ENCODE data around the gene MAOB. TPM values are rescaled to one million over a fixed set of nuclear protein-coding genes. Genes with fewer than 3 reads are reported as not detected.

MAOB gene
- total and polyA plus RNA-seq, 9 of the 15 experiments (the other 6 are each of a cell fraction or from before 2014, with no cell fraction given): 0.05 to 0.09 TPM; not detected in 7

DNA sequence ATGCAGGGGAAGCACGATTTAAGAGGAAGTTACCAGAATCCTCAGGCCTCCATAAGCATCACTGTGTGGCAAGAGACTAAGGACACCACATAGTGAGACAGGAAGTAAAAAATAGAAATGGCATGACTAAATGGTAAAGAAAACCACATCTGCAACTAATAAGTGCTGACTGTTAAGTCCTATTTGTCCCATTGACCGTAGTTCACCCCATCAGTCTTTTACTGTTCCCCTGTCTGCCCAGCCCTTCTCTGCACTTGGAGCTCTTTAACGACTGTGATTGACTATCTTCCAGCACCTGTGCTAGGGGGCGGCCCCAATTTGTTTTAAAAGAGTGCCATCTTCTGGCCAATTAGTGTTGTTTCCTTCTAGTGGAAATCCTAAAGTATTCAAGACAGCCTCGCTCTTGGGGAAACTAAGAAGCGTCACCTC, 132.0 kb downstream of the MAOB start (continued):
- TF ChIP-seq, protein P1, sequence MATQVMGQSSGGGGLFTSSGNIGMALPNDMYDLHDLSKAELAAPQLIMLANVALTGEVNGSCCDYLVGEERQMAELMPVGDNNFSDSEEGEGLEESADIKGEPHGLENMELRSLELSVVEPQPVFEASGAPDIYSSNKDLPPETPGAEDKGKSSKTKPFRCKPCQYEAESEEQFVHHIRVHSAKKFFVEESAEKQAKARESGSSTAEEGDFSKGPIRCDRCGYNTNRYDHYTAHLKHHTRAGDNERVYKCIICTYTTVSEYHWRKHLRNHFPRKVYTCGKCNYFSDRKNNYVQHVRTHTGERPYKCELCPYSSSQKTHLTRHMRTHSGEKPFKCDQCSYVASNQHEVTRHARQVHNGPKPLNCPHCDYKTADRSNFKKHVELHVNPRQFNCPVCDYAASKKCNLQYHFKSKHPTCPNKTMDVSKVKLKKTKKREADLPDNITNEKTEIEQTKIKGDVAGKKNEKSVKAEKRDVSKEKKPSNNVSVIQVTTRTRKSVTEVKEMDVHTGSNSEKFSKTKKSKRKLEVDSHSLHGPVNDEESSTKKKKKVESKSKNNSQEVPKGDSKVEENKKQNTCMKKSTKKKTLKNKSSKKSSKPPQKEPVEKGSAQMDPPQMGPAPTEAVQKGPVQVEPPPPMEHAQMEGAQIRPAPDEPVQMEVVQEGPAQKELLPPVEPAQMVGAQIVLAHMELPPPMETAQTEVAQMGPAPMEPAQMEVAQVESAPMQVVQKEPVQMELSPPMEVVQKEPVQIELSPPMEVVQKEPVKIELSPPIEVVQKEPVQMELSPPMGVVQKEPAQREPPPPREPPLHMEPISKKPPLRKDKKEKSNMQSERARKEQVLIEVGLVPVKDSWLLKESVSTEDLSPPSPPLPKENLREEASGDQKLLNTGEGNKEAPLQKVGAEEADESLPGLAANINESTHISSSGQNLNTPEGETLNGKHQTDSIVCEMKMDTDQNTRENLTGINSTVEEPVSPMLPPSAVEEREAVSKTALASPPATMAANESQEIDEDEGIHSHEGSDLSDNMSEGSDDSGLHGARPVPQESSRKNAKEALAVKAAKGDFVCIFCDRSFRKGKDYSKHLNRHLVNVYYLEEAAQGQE (IDR thresholded peaks at IDR 0.05; ENCODE audit: borderline replicate concordance): peak; percentile 67
- TF ChIP-seq, protein P1 (CRISPR knock-in tag; IDR thresholded peaks at IDR 0.05; ENCODE audit: low read depth): no peak
- no peak for TF ChIP-seq HCFC1 (IDR thresholded peaks at IDR 0.05; ENCODE audit: low read depth, low read length)
- TF ChIP-seq, protein P2, sequence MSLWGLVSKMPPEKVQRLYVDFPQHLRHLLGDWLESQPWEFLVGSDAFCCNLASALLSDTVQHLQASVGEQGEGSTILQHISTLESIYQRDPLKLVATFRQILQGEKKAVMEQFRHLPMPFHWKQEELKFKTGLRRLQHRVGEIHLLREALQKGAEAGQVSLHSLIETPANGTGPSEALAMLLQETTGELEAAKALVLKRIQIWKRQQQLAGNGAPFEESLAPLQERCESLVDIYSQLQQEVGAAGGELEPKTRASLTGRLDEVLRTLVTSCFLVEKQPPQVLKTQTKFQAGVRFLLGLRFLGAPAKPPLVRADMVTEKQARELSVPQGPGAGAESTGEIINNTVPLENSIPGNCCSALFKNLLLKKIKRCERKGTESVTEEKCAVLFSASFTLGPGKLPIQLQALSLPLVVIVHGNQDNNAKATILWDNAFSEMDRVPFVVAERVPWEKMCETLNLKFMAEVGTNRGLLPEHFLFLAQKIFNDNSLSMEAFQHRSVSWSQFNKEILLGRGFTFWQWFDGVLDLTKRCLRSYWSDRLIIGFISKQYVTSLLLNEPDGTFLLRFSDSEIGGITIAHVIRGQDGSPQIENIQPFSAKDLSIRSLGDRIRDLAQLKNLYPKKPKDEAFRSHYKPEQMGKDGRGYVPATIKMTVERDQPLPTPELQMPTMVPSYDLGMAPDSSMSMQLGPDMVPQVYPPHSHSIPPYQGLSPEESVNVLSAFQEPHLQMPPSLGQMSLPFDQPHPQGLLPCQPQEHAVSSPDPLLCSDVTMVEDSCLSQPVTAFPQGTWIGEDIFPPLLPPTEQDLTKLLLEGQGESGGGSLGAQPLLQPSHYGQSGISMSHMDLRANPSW (CRISPR knock-in tag; IDR thresholded peaks at IDR 0.05): no peak
- no peak for TF ChIP-seq ZSCAN32 (CRISPR knock-in tag; IDR thresholded peaks at IDR 0.05)
- TF ChIP-seq ZNF780A (CRISPR knock-in tag; IDR thresholded peaks at IDR 0.05): no peak
- no peak for TF ChIP-seq NFE2 (IDR thresholded peaks at IDR 0.05; ENCODE audit: low read depth)
- TF ChIP-seq ZNF668 (CRISPR knock-in tag; IDR thresholded peaks at IDR 0.05): no peak
- TF ChIP-seq ETV5 (CRISPR knock-in tag; IDR thresholded peaks at IDR 0.05; ENCODE audit: low read depth): no peak
- no peak for TF ChIP-seq POLR3G (IDR thresholded peaks at IDR 0.05; ENCODE audit: extremely low read depth, insufficient read length, insufficient replicate concordance)
- peak; percentile 22; the same call in 1 of the 2 replicates for TF ChIP-seq STAG1 (CRISPR knock-in tag; IDR thresholded peaks at IDR 0.05; ENCODE audit: borderline replicate concordance)
- TF ChIP-seq, protein P3, sequence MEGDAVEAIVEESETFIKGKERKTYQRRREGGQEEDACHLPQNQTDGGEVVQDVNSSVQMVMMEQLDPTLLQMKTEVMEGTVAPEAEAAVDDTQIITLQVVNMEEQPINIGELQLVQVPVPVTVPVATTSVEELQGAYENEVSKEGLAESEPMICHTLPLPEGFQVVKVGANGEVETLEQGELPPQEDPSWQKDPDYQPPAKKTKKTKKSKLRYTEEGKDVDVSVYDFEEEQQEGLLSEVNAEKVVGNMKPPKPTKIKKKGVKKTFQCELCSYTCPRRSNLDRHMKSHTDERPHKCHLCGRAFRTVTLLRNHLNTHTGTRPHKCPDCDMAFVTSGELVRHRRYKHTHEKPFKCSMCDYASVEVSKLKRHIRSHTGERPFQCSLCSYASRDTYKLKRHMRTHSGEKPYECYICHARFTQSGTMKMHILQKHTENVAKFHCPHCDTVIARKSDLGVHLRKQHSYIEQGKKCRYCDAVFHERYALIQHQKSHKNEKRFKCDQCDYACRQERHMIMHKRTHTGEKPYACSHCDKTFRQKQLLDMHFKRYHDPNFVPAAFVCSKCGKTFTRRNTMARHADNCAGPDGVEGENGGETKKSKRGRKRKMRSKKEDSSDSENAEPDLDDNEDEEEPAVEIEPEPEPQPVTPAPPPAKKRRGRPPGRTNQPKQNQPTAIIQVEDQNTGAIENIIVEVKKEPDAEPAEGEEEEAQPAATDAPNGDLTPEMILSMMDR (IDR thresholded peaks at IDR 0.05 in 2 of 3, conservative IDR thresholded peaks at IDR 0.05 in 1 of 3; ENCODE audit: insufficient read depth in 2 of 3, low read depth in 1 of 3, low read length in 3 of 3): peak; percentile 47 to 68 (median 55)
- no peak for TF ChIP-seq ZNF133 (CRISPR knock-in tag; IDR thresholded peaks at IDR 0.05)
- no peak for TF ChIP-seq ZNF184 (CRISPR knock-in tag; IDR thresholded peaks at IDR 0.05)
- TF ChIP-seq ZNF740 (CRISPR knock-in tag; IDR thresholded peaks at IDR 0.05): no peak
- no peak for TF ChIP-seq ZNF740 (tag; IDR thresholded peaks at IDR 0.05)

Measured in K562 (cell line).